Astrocyte (in vitro differentiated cells and primary cell): ENCODE results near the gene CARD18. TPM values are rescaled to one million over a fixed set of nuclear protein-coding genes. Genes with fewer than 3 reads are reported as not detected.

ENCODE experiments used
- DNase-seq: peaks from one replicate; pipeline ENCODE4 v3.0.0-alpha.2; 2010; ENCODE audit warnings: low read depth
- FAIRE-seq: peaks from 2 replicates; lab custom pipeline; 2011; peaks lifted over from hg19 to GRCh38; lab: Jason Lieb, UNC
- H2AFZ ChIP-seq: 2 replicates; pipeline ENCODE4 v1.6.0; 2012; ENCODE audit warnings: low read depth, low read length, inconsistent platforms
- H3K27ac ChIP-seq: 2 replicates; pipeline ENCODE4 v1.5.1; 2011; ENCODE audit warnings: low read depth, low read length, inconsistent platforms
- H3K27me3 ChIP-seq: 2 replicates; pipeline ENCODE4 v1.6.0; 2011; ENCODE audit warnings: low read length, inconsistent platforms; ENCODE audit not compliant: insufficient read depth
- H3K36me3 ChIP-seq: 2 replicates; pipeline ENCODE4 v1.5.1; 2011; ENCODE audit warnings: low read length, inconsistent platforms; ENCODE audit not compliant: insufficient read depth
- H3K4me1 ChIP-seq: 2 replicates; pipeline ENCODE4 v1.5.1; 2011; ENCODE audit warnings: low read length, inconsistent platforms; ENCODE audit not compliant: insufficient read depth
- H3K4me2 ChIP-seq: 2 replicates; pipeline ENCODE4 v1.6.0; 2012; ENCODE audit warnings: low read length, inconsistent platforms
- H3K4me3 ChIP-seq: 2 replicates; pipeline ENCODE4 v1.5.1; 2011; ENCODE audit warnings: low read depth, mild to moderate bottlenecking, low read length, inconsistent platforms; ENCODE audit not compliant: insufficient read depth
- H3K79me2 ChIP-seq: 2 replicates; pipeline ENCODE4 v1.6.0; 2012; ENCODE audit warnings: mild to moderate bottlenecking, low read length, inconsistent platforms; ENCODE audit not compliant: insufficient read depth
- H3K9ac ChIP-seq: 2 replicates; pipeline ENCODE4 v1.6.0; 2012; ENCODE audit warnings: mild to moderate bottlenecking, low read length, inconsistent platforms
- H3K9me3 ChIP-seq: 2 replicates; pipeline ENCODE4 v1.5.1; 2012; ENCODE audit warnings: low read depth, mild to moderate bottlenecking, low read length, inconsistent platforms; ENCODE audit not compliant: insufficient read depth
- H4K20me1 ChIP-seq: 2 replicates; pipeline ENCODE4 v1.6.0; 2012; ENCODE audit warnings: low read length, inconsistent platforms; ENCODE audit not compliant: insufficient read depth
- H3K27ac Mint-ChIP-seq: one replicate; pipeline ENCODE4 v1.8.0; 2021; ENCODE audit warnings: mild to moderate bottlenecking, mixed read lengths; ENCODE audit not compliant: unreplicated experiment
- H3K27me3 Mint-ChIP-seq: one replicate; pipeline ENCODE4 v1.8.0; 2021; ENCODE audit warnings: low read depth, mixed read lengths; ENCODE audit not compliant: unreplicated experiment
- H3K36me3 Mint-ChIP-seq: one replicate; pipeline ENCODE4 v1.8.0; 2021; ENCODE audit warnings: low read depth, mixed read lengths; ENCODE audit not compliant: unreplicated experiment
- H3K4me1 Mint-ChIP-seq: one replicate; pipeline ENCODE4 v1.8.0; 2021; ENCODE audit warnings: low read depth, mixed read lengths; ENCODE audit not compliant: unreplicated experiment
- H3K4me3 Mint-ChIP-seq: one replicate; pipeline ENCODE4 v1.8.0; 2021; ENCODE audit warnings: mild to moderate bottlenecking, moderate library complexity, mixed read lengths; ENCODE audit not compliant: unreplicated experiment
- H3K9me3 Mint-ChIP-seq: one replicate; pipeline ENCODE4 v1.8.0; 2021; ENCODE audit warnings: mild to moderate bottlenecking, mixed read lengths; ENCODE audit not compliant: unreplicated experiment
- CTCF ChIP-seq: IDR thresholded peaks from 2 replicates; pipeline ENCODE4 v1.5.1; 2011; ENCODE audit warnings: low read depth, mild to moderate bottlenecking, inconsistent platforms, low read length, moderate library complexity; ENCODE audit not compliant: insufficient read depth
- EZH2 ChIP-seq: IDR thresholded peaks from 2 replicates; pipeline ENCODE4 v1.6.1; 2012; ENCODE audit warnings: mild to moderate bottlenecking, low read length, inconsistent platforms; ENCODE audit not compliant: insufficient read depth
- total RNA-seq: library from RNA; stranded (reverse); gene quantifications from 2 replicates; pipeline ENCODE4 v1.2.1, GENCODE V29; 2021

Gene CARD18
- total RNA-seq, 1 donor from 2014 or later, result not detected

- Mint-ChIP-seq H3K36me3 (no peaks in the 10 kb centered on the region), H3K4me1 (peaks cover 6% of the 10 kb centered on the region)
- no peak overlapping the region for H3K9ac ChIP-seq
These were observed 3.7 kb downstream of the CARD18 start for GRCh38 chr11:105135883-105136282.

GRCh38 chr11:105132716-105133511, 6.7 kb downstream of the CARD18 start:
- H3K9ac ChIP-seq, result no peak overlapping the region
- H3K4me1 Mint-ChIP-seq, result peaks cover 6% of the 10 kb centered on the region
- no peak overlapping the region for H3K4me3 Mint-ChIP-seq
- TF ChIP-seq EZH2, result no peak
- TF ChIP-seq CTCF, result no peak
- peak overlapping the region; percentile 62 for H3K27ac ChIP-seq
- peak; percentile 68 for DNase-seq
- no peaks in the 10 kb centered on the region for H3K27me3 ChIP-seq
- peaks cover 3% of the 10 kb centered on the region for H3K9me3 ChIP-seq
- peak overlapping the region; percentile 31 for H3K4me2 ChIP-seq
- no peaks in the 10 kb centered on the region for H3K36me3 Mint-ChIP-seq
- no peaks in the 10 kb centered on the region for H3K36me3 ChIP-seq
- no peak overlapping the region for H2AFZ ChIP-seq
- H3K79me2 ChIP-seq, result no peaks in the 10 kb centered on the region
- peaks cover 12% of the 10 kb centered on the region for H3K9me3 Mint-ChIP-seq
- no peak overlapping the region for H3K4me3 ChIP-seq
- H4K20me1 ChIP-seq, result no peaks in the 10 kb centered on the region
- H3K4me1 ChIP-seq, result no peaks in the 10 kb centered on the region
- no peak overlapping the region for H3K27ac Mint-ChIP-seq
- no peaks in the 10 kb centered on the region for H3K27me3 Mint-ChIP-seq
- FAIRE-seq, result no peak

More at GRCh38 chr11:105135883-105136282, 3.7 kb downstream of the CARD18 start:
- no peak overlapping the region for H2AFZ ChIP-seq
- FAIRE-seq (peak; percentile 34), DNase-seq (no peak)
- peaks cover 3% of the 10 kb centered on the region for H3K9me3 ChIP-seq
- no peak overlapping the region for H3K4me3 ChIP-seq
- H4K20me1 ChIP-seq, result no peaks in the 10 kb centered on the region
- no peaks in the 10 kb centered on the region for H3K4me1 ChIP-seq
- Mint-ChIP-seq H3K4me3 (no peak overlapping the region), H3K9me3 (peaks cover 6% of the 10 kb centered on the region), H3K27ac (no peak overlapping the region), H3K27me3 (no peaks in the 10 kb centered on the region)
- H3K27me3 ChIP-seq, result no peaks in the 10 kb centered on the region
- no peaks in the 10 kb centered on the region for H3K79me2 ChIP-seq
- no peak overlapping the region for H3K4me2 ChIP-seq
- no peak for TF ChIP-seq CTCF
- no peak for TF ChIP-seq EZH2
- H3K27ac ChIP-seq, result no peak overlapping the region
- no peaks in the 10 kb centered on the region for H3K36me3 ChIP-seq

GRCh38 chr11:105130189-105130813, 9.3 kb downstream of the CARD18 start:
- TF ChIP-seq CTCF, result no peak
- TF ChIP-seq EZH2, result no peak
- Histone ChIP-seq H3K4me1 (no peaks in the 10 kb centered on the region), H3K9ac (no peak overlapping the region), H2AFZ (no peak overlapping the region), H3K4me2 (no peak overlapping the region), H3K27ac (no peak overlapping the region), H3K79me2 (no peaks in the 10 kb centered on the region), H3K36me3 (no peaks in the 10 kb centered on the region), H4K20me1 (no peaks in the 10 kb centered on the region), H3K9me3 (peaks cover under 1% of the 10 kb centered on the region), H3K4me3 (no peak overlapping the region), H3K27me3 (no peaks in the 10 kb centered on the region)
- Mint-ChIP-seq H3K9me3 (peaks cover 12% of the 10 kb centered on the region), H3K27me3 (no peaks in the 10 kb centered on the region), H3K4me1 (no peaks in the 10 kb centered on the region), H3K36me3 (no peaks in the 10 kb centered on the region), H3K27ac (no peak overlapping the region), H3K4me3 (no peak overlapping the region)
- DNase-seq (no peak), FAIRE-seq (no peak)
